Measurements from ENCODE around the gene AMMECR1.

Gene AMMECR1

DNA sequence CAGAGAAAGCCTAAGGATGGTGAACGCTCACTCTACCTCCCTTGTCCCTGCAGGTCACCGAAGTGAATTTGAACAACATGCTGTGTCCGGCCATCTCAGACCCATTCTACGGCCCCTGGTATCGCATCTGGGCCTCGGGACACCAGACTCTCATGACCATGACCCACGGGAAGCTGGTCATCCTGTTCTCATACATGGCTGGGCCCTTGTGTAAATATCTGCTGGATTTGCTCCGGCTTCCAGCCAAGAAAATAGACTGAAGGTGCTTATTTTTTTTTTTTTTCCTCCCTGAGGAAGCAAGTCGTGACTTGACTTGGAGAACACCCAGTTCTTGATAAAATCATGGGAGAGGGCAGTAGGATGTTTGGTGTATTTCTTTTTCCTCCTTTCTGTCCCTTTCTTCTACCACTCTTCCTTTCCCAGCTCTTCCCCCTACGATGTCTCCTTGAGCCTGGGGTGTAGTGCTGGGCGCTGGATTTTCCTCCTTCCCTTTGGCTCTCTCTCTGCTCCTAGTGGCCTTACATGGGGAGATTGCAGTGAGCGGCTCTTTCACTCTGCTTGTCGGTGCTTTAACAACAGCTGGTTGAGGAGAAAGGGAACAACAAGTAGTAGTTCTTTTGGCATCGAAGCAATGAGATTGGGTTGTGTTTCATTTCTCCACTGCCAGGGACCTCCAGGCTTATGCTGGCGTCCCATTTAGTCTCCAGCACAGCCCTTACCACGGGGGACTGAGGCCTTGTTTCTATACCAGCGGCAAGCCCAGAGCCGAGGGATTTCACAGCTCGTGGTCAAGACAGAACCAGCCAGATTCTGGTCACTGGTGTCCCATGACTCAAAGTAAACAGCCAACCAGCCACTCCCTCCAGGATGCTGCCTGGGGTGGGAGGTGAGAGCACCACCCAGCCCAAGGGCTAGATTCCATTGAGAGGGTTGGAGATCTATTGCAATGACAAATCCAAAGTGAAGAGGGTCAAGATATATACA lies 144.4 kb downstream of the AMMECR1 start:
- no peaks in the 10 kb centered on the region for H3K36me3 ChIP-seq (ENCODE audit: insufficient read depth)
- H4K20me1 ChIP-seq (ENCODE audit: insufficient read depth) = no peaks in the 10 kb centered on the region
- TF ChIP-seq, protein P1, sequence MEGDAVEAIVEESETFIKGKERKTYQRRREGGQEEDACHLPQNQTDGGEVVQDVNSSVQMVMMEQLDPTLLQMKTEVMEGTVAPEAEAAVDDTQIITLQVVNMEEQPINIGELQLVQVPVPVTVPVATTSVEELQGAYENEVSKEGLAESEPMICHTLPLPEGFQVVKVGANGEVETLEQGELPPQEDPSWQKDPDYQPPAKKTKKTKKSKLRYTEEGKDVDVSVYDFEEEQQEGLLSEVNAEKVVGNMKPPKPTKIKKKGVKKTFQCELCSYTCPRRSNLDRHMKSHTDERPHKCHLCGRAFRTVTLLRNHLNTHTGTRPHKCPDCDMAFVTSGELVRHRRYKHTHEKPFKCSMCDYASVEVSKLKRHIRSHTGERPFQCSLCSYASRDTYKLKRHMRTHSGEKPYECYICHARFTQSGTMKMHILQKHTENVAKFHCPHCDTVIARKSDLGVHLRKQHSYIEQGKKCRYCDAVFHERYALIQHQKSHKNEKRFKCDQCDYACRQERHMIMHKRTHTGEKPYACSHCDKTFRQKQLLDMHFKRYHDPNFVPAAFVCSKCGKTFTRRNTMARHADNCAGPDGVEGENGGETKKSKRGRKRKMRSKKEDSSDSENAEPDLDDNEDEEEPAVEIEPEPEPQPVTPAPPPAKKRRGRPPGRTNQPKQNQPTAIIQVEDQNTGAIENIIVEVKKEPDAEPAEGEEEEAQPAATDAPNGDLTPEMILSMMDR (conservative IDR thresholded peaks at IDR 0.05; ENCODE audit: low read depth, low read length) = no peak
- no peaks in the 10 kb centered on the region for H3K4me1 ChIP-seq (ENCODE audit: low read depth, poor library complexity, severe bottlenecking)
- H3K4me3 ChIP-seq (IDR thresholded peaks at IDR 0.05; ENCODE audit: insufficient read depth, low read depth, low read length) = no peak overlapping the region
- no peak overlapping the region for H2AFZ ChIP-seq (ENCODE audit: low read depth)
- no peaks in the 10 kb centered on the region for H3K79me2 ChIP-seq (ENCODE audit: insufficient read depth, low read depth)
- H3K4me2 ChIP-seq = no peak overlapping the region
- no peak overlapping the region for H3K27ac ChIP-seq
- no peak overlapping the region for H3K9ac ChIP-seq
- no peaks in the 10 kb centered on the region for H3K27me3 ChIP-seq (ENCODE audit: insufficient read depth, low read depth)

DNA sequence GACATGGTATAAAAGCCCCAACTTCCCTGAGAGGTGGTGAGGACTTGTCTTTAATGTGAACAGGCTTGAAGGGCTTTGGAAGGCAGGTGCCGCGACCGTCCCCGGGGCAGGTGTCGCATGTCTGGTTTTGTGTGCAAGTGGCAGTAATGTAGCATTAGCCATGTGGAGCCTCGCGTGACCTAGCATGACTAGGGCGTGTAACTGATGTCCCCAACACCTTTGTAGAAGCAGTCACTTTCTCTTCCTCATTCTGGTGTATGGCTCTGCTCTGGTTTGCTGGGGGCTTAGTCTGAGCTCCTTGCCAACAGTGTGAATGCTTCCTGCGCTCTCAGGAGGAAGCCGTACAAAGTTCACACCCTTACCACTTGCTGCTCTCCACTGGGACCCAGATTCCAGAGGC lies 145.7 kb downstream of the AMMECR1 start:
- Histone ChIP-seq H3K4me1 (ENCODE audit: low read depth, poor library complexity, severe bottlenecking) (no peaks in the 10 kb centered on the region), H3K4me3 (IDR thresholded peaks at IDR 0.05; ENCODE audit: insufficient read depth, low read depth, low read length) (no peak overlapping the region), H4K20me1 (ENCODE audit: insufficient read depth) (no peaks in the 10 kb centered on the region), H3K9ac (no peak overlapping the region), H2AFZ (ENCODE audit: low read depth) (no peak overlapping the region), H3K36me3 (ENCODE audit: insufficient read depth) (no peaks in the 10 kb centered on the region), H3K27me3 (ENCODE audit: insufficient read depth, low read depth) (no peaks in the 10 kb centered on the region), H3K4me2 (no peak overlapping the region), H3K27ac (no peak overlapping the region), H3K79me2 (ENCODE audit: insufficient read depth, low read depth) (no peaks in the 10 kb centered on the region)
- TF ChIP-seq, protein P1 (conservative IDR thresholded peaks at IDR 0.05; ENCODE audit: low read depth, low read length) = no peak

DNA sequence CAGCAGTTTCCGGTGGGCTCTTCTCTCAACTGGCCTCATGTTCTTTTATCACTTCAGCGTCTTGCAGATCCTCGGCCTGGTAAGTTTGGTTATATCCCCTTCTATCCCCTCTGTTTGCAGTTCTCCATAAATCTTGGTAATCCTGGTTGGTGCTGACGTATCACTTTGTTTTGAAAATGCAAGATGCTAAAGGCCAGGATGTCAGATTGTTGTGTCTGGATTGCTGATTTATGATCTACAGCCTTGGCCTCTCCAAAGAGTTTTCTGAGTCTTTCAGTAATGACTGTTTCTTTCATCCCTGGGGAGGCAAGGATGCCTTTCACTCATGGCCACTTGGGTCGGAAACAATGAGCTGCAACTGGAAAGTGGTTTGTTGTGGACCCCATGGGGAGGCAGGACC lies 146.4 kb downstream of the AMMECR1 start:
- H3K27ac ChIP-seq = no peak overlapping the region
- H3K79me2 ChIP-seq (ENCODE audit: insufficient read depth, low read depth) = no peaks in the 10 kb centered on the region
- no peak overlapping the region for H3K4me3 ChIP-seq (IDR thresholded peaks at IDR 0.05; ENCODE audit: insufficient read depth, low read depth, low read length)
- no peak overlapping the region for H2AFZ ChIP-seq (ENCODE audit: low read depth)
- no peak overlapping the region for H3K9ac ChIP-seq
- no peaks in the 10 kb centered on the region for H3K27me3 ChIP-seq (ENCODE audit: insufficient read depth, low read depth)
- H3K4me1 ChIP-seq (ENCODE audit: low read depth, poor library complexity, severe bottlenecking) = no peaks in the 10 kb centered on the region
- H4K20me1 ChIP-seq (ENCODE audit: insufficient read depth) = no peaks in the 10 kb centered on the region
- TF ChIP-seq, protein P1 (conservative IDR thresholded peaks at IDR 0.05; ENCODE audit: low read depth, low read length) = no peak
- no peaks in the 10 kb centered on the region for H3K36me3 ChIP-seq (ENCODE audit: insufficient read depth)
- no peak overlapping the region for H3K4me2 ChIP-seq

DNA sequence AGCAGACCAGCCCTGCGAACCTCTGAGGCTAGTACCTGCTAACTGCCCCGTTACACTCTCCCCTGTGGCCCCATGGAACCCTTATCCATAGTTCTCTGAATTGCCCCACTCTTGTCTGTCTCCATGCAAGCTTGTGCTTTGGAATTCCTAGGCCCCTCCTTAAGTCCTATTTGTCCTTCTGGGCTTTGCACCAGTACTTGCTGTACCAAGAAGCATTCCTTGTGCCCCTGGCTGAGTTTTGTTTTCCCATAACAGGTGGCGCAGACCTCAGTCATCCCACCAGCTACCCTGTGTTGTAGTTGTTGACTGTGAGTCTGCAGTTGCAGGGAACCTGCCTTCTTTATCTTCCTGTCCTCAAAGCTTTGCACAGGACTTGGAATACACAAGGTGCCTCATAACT lies 147.9 kb downstream of the AMMECR1 start:
- Histone ChIP-seq H3K9ac (no peak overlapping the region), H3K79me2 (ENCODE audit: insufficient read depth, low read depth) (no peaks in the 10 kb centered on the region), H3K27me3 (ENCODE audit: insufficient read depth, low read depth) (no peaks in the 10 kb centered on the region), H3K27ac (no peak overlapping the region), H2AFZ (ENCODE audit: low read depth) (no peak overlapping the region), H3K4me2 (no peak overlapping the region), H3K4me3 (IDR thresholded peaks at IDR 0.05; ENCODE audit: insufficient read depth, low read depth, low read length) (no peak overlapping the region), H3K36me3 (ENCODE audit: insufficient read depth) (no peaks in the 10 kb centered on the region), H4K20me1 (ENCODE audit: insufficient read depth) (no peaks in the 10 kb centered on the region), H3K4me1 (ENCODE audit: low read depth, poor library complexity, severe bottlenecking) (no peaks in the 10 kb centered on the region)
- TF ChIP-seq, protein P1 (conservative IDR thresholded peaks at IDR 0.05; ENCODE audit: low read depth, low read length) = no peak
